GM19099 (cell line): ENCODE data around the gene GRXCR1.

Source experiments
- POLR2A ChIP-seq: IDR thresholded peaks from 3 replicates; pipeline ENCODE4 v1.6.1; 2011; ENCODE audit warnings: low read depth; ENCODE audit not compliant: insufficient read length; ENCODE audit errors: extremely low read depth

The GRXCR1 gene

DNA sequence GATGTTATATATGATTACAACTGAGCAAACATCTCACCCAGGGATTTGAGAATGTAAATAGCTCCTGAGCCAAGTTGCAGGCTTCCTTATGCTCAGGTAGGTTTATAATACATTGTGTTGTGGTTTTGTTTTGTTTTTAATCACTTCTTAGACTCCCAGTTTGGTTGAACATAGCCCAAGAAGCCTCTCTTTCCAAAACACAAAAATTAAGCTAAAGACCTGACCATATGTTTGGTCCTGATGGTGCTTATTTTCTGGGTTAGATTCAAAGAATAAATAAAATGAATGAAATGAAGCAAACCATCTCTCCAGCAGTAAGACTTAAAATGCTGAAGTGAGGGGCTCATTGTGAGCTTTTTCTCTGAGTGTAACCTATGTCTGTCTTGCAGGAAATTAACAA is 93.5 kb downstream of the GRXCR1 start:
- no peak for TF ChIP-seq POLR2A

GRCh38 chr4:42995343-42995944 is 102.9 kb downstream of the GRXCR1 start:
- TF ChIP-seq POLR2A, result no peak

DNA sequence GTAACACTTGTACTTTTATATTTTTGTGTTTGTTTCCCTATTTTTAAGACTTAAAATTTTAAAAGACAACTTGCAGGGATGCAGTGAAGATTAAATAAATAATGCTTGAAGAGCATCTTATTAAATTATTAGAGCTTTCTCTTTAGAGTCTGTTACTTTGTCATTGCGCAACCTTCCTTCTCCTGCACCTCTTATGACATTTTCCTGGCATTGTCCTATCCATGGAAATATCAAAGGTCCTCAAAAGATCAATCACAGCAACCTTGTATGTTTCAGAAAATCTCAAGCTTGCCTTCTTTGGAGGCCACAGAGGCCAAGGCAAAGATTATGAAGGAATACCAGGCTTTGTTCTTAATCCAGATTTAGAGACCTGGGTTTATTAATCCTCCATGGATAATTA is 116.3 kb downstream of the GRXCR1 start:
- TF ChIP-seq POLR2A, result no peak

GRCh38 chr4:43014256-43014655 is 121.7 kb downstream of the GRXCR1 start:
- no peak for TF ChIP-seq POLR2A

DNA sequence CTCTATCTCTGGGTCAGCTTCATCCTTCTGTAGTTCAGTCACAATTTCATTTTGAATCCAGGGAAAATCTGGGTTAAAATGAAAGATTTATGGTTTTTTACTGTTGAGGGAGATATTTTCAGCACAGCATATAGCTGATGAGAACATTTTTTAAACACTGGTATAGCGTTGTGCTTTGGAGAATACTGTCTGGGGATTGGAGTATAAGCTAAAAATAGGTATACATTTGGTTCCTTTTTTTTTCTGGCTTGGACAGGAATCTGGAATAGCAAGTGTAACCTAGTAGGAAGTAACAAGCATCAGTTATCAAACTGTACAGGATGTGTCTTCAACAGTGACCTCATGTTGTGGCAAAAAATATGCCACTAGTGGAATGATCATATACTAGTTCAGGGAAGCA is 149.1 kb downstream of the GRXCR1 start:
- TF ChIP-seq POLR2A, result no peak

DNA sequence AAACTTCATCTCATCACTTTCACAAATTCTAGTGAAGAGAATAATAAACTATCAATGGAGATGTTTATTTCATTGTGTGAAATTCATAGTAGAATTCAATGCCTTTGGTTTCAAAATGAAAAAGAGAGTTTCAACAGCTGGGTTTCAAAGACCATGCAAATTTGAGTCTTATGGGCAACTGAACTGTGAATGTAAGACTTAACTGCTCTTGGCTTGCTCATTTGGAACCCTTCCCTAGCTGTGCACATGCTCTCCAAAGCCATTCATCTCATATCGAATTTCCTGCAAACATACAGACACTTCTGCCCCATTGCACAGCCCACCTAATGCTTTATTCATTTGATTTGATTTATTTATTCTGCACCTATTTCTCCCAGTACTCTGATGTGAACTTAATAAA is 154.5 kb downstream of the GRXCR1 start:
- no peak for TF ChIP-seq POLR2A

DNA sequence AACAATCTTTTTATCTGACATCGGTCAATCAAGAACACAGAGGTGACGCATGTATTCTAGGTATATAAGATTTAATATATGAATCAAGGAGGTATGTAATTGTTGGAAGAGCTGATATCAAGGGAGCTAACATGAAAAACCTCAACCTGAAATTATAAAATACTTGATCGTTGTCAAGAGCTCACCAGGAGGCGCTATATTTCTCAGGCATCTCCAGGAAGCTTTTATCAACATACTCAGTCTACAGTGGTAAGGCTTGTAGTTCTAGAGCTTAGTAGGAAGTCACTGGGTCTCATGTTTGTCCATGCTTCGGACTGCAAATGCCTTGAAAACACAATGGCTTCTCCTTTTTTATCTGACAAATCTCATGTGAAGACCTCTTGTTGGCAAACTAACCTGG is 156.1 kb downstream of the GRXCR1 start:
- no peak for TF ChIP-seq POLR2A

DNA sequence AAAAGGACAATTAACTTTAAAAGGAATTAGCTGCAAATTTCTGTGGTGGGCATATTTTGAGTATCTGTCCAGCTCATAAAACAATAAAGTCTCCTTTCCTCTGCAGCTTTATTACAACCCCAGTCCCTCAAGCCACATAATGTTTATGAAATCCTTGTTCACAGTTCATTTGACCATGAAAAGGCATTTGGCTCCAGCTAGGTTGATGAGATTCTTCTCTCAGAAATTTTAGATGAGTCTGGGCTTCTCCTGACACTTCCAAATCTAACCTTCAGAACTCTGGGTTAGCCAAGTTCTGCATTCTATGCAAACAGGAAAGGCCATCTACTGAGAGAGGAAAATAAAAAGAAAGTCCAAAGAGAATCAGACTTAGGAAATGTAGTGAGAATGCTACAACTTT is 156.8 kb downstream of the GRXCR1 start:
- TF ChIP-seq POLR2A, result no peak

- TF ChIP-seq POLR2A, result no peak
These were observed 173.9 kb downstream of the GRXCR1 start for GRCh38 chr4:43066415-43066814.

GRCh38 chr4:43071069-43071468 is 178.6 kb downstream of the GRXCR1 start:
- TF ChIP-seq POLR2A, result no peak
